GM23338 (cell line): ENCODE data around the gene ITIH4.

Experiments used
- CREB1 ChIP-seq: fragments of 250-450 bp; sonication (Bioruptor Pico); IDR thresholded peaks from 2 replicates; pipeline ENCODE4 v1.5.0; 2020; ENCODE audit warnings: low read depth, mild to moderate bottlenecking, moderate library complexity
- ETS1 ChIP-seq: IDR thresholded peaks from 2 replicates; pipeline ENCODE4 v1.6.1; 2016; ENCODE audit warnings: antibody characterized with exemption
- EZH2 ChIP-seq: fragments of 200-600 bp; sonication (generic); IDR thresholded peaks from one replicate; pipeline ENCODE4 v1.8.0; 2017; ENCODE audit warnings: antibody characterized with exemption, mild to moderate bottlenecking, low read depth; ENCODE audit not compliant: unreplicated experiment
- EZH2phosphoT487 ChIP-seq: fragments of 200-600 bp; sonication (generic); IDR thresholded peaks from one replicate; pipeline ENCODE4 v1.8.1; 2018; ENCODE audit warnings: antibody characterized with exemption; ENCODE audit not compliant: unreplicated experiment
- NANOG ChIP-seq: IDR thresholded peaks from 2 replicates; pipeline ENCODE4 v1.6.1; 2016; ENCODE audit warnings: antibody characterized with exemption, borderline replicate concordance
- POLR2AphosphoS5 ChIP-seq: IDR thresholded peaks from 2 replicates; pipeline ENCODE4 v1.6.1; 2016; ENCODE audit warnings: antibody characterized with exemption, low read depth
- TF ChIP-seq, protein P1 (sequence below), 2 experiments: fragments of 200-600 bp in 1 of 2; sonication (generic) in 1 of 2; conservative IDR thresholded peaks; 2 replicates each; pipeline versions ENCODE4 v1.5.1 to v1.6.1; 2016 to 2017; ENCODE audit warnings: antibody characterized with exemption in 2 of 2, low read depth in 2 of 2, mild to moderate bottlenecking in 2 of 2, moderate library complexity in 1 of 2
- TF ChIP-seq, protein P2 (sequence below): IDR thresholded peaks from one replicate; pipeline ENCODE4 v1.6.1; 2018; ENCODE audit warnings: antibody characterized with exemption; ENCODE audit not compliant: unreplicated experiment

GRCh38 chr3:52860424-52860768, 29.9 kb upstream of the ITIH4 start:
- TF ChIP-seq, protein P1, sequence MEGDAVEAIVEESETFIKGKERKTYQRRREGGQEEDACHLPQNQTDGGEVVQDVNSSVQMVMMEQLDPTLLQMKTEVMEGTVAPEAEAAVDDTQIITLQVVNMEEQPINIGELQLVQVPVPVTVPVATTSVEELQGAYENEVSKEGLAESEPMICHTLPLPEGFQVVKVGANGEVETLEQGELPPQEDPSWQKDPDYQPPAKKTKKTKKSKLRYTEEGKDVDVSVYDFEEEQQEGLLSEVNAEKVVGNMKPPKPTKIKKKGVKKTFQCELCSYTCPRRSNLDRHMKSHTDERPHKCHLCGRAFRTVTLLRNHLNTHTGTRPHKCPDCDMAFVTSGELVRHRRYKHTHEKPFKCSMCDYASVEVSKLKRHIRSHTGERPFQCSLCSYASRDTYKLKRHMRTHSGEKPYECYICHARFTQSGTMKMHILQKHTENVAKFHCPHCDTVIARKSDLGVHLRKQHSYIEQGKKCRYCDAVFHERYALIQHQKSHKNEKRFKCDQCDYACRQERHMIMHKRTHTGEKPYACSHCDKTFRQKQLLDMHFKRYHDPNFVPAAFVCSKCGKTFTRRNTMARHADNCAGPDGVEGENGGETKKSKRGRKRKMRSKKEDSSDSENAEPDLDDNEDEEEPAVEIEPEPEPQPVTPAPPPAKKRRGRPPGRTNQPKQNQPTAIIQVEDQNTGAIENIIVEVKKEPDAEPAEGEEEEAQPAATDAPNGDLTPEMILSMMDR (conservative IDR thresholded peaks at IDR 0.05; ENCODE audit: low read depth in 2 of 2): no peak
- TF ChIP-seq EZH2 (no peak), CREB1 (CRISPR knock-in tag) (no peak), POLR2AphosphoS5 (no peak), ETS1 (no peak), NANOG (no peak), EZH2phosphoT487 (no peak)
- TF ChIP-seq, protein P2, sequence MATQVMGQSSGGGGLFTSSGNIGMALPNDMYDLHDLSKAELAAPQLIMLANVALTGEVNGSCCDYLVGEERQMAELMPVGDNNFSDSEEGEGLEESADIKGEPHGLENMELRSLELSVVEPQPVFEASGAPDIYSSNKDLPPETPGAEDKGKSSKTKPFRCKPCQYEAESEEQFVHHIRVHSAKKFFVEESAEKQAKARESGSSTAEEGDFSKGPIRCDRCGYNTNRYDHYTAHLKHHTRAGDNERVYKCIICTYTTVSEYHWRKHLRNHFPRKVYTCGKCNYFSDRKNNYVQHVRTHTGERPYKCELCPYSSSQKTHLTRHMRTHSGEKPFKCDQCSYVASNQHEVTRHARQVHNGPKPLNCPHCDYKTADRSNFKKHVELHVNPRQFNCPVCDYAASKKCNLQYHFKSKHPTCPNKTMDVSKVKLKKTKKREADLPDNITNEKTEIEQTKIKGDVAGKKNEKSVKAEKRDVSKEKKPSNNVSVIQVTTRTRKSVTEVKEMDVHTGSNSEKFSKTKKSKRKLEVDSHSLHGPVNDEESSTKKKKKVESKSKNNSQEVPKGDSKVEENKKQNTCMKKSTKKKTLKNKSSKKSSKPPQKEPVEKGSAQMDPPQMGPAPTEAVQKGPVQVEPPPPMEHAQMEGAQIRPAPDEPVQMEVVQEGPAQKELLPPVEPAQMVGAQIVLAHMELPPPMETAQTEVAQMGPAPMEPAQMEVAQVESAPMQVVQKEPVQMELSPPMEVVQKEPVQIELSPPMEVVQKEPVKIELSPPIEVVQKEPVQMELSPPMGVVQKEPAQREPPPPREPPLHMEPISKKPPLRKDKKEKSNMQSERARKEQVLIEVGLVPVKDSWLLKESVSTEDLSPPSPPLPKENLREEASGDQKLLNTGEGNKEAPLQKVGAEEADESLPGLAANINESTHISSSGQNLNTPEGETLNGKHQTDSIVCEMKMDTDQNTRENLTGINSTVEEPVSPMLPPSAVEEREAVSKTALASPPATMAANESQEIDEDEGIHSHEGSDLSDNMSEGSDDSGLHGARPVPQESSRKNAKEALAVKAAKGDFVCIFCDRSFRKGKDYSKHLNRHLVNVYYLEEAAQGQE: no peak
